ENCODE results near the gene CACNA1E.

- TF ChIP-seq CTCF (IDR thresholded peaks at IDR 0.05) (no peak), POLR2A (IDR thresholded peaks at IDR 0.05) (no peak)
Observed at GRCh38 chr1:181680871-181681270, 197.6 kb downstream of the CACNA1E start.
